Measurements from ENCODE around the gene BLOC1S5. TPM values are rescaled to one million over a fixed set of nuclear protein-coding genes. Genes with fewer than 3 reads are reported as not detected.

Gene BLOC1S5
- total RNA-seq, 1 donor from 2014 or later: 34.4 TPM

GRCh38 chr6:8084586-8084985, 20.4 kb upstream of the BLOC1S5 start:
- Histone ChIP-seq H3K27me3 (no peaks in the 10 kb centered on the region), H4K20me1 (ENCODE audit: low read depth) (peaks cover 14% of the 10 kb centered on the region), H3K36me3 (peaks cover 16% of the 10 kb centered on the region), H3K9ac (no peak overlapping the region), H3K27ac (no peak overlapping the region), H2AFZ (replicated peaks) (no peak overlapping the region), H3K9me3 (ENCODE audit: low read depth) (no peaks in the 10 kb centered on the region), H3K79me2 (ENCODE audit: low read depth) (peaks cover 5% of the 10 kb centered on the region), H3K4me2 (no peak overlapping the region), H3K4me1 (no peaks in the 10 kb centered on the region), H3F3A (ENCODE audit: low read depth) (no peaks in the 10 kb centered on the region), H3K4me3 (no peak overlapping the region)
- no peak overlapping the region for H3K27ac Mint-ChIP-seq
- no peak overlapping the region for H3K4me3 Mint-ChIP-seq
- peaks cover 27% of the 10 kb centered on the region for H3K36me3 Mint-ChIP-seq
- no peak for DNase-seq (ENCODE audit: low spot score)
- H3K27me3 Mint-ChIP-seq (ENCODE audit: insufficient read depth, low read depth): no peaks in the 10 kb centered on the region
- TF ChIP-seq EZH2 (IDR thresholded peaks at IDR 0.05) (no peak), EZH2phosphoT487 (IDR thresholded peaks at IDR 0.05) (no peak), CTCF (IDR thresholded peaks at IDR 0.05) (no peak)
- no peaks in the 10 kb centered on the region for H3K4me1 Mint-ChIP-seq
- H3K9me3 Mint-ChIP-seq: peaks cover 5% of the 10 kb centered on the region

GRCh38 chr6:8082954-8083858, 19.0 kb upstream of the BLOC1S5 start:
- H3K27me3 ChIP-seq: no peaks in the 10 kb centered on the region
- H3K4me3 ChIP-seq: no peak overlapping the region
- H3K79me2 ChIP-seq (ENCODE audit: low read depth): peaks cover 5% of the 10 kb centered on the region
- no peak overlapping the region for H3K27ac ChIP-seq
- Mint-ChIP-seq H3K36me3 (peaks cover 20% of the 10 kb centered on the region), H3K4me1 (no peaks in the 10 kb centered on the region), H3K4me3 (no peak overlapping the region), H3K9me3 (peaks cover 2% of the 10 kb centered on the region), H3K27ac (no peak overlapping the region), H3K27me3 (ENCODE audit: insufficient read depth, low read depth) (no peaks in the 10 kb centered on the region)
- TF ChIP-seq EZH2phosphoT487 (IDR thresholded peaks at IDR 0.05) (no peak), CTCF (IDR thresholded peaks at IDR 0.05) (no peak), EZH2 (IDR thresholded peaks at IDR 0.05) (no peak)
- DNase-seq (ENCODE audit: low spot score): no peak
- no peaks in the 10 kb centered on the region for H3K4me1 ChIP-seq
- peaks cover 3% of the 10 kb centered on the region for H3K36me3 ChIP-seq
- H3F3A ChIP-seq (ENCODE audit: low read depth): no peaks in the 10 kb centered on the region
- no peak overlapping the region for H3K4me2 ChIP-seq
- no peaks in the 10 kb centered on the region for H3K9me3 ChIP-seq (ENCODE audit: low read depth)
- H3K9ac ChIP-seq: no peak overlapping the region
- peaks cover 14% of the 10 kb centered on the region for H4K20me1 ChIP-seq (ENCODE audit: low read depth)
- no peak overlapping the region for H2AFZ ChIP-seq (replicated peaks)

GRCh38 chr6:8082572-8082953, 18.4 kb upstream of the BLOC1S5 start:
- no peak for DNase-seq (ENCODE audit: low spot score)
- Histone ChIP-seq H3K9ac (no peak overlapping the region), H3K9me3 (ENCODE audit: low read depth) (no peaks in the 10 kb centered on the region), H3K4me2 (no peak overlapping the region), H3K27ac (no peak overlapping the region), H3K4me3 (no peak overlapping the region), H4K20me1 (ENCODE audit: low read depth) (peaks cover 14% of the 10 kb centered on the region), H2AFZ (replicated peaks) (no peak overlapping the region), H3K79me2 (ENCODE audit: low read depth) (peaks cover 5% of the 10 kb centered on the region), H3F3A (ENCODE audit: low read depth) (no peaks in the 10 kb centered on the region), H3K27me3 (no peaks in the 10 kb centered on the region), H3K36me3 (no peaks in the 10 kb centered on the region), H3K4me1 (no peaks in the 10 kb centered on the region)
- no peaks in the 10 kb centered on the region for H3K9me3 Mint-ChIP-seq
- H3K4me3 Mint-ChIP-seq: no peak overlapping the region
- no peak overlapping the region for H3K27ac Mint-ChIP-seq
- H3K36me3 Mint-ChIP-seq: peaks cover 18% of the 10 kb centered on the region
- H3K4me1 Mint-ChIP-seq: no peaks in the 10 kb centered on the region
- no peak for TF ChIP-seq EZH2phosphoT487 (IDR thresholded peaks at IDR 0.05)
- no peak for TF ChIP-seq EZH2 (IDR thresholded peaks at IDR 0.05)
- H3K27me3 Mint-ChIP-seq (ENCODE audit: insufficient read depth, low read depth): no peaks in the 10 kb centered on the region
